Measurements from ENCODE around the gene COL20A1. TPM values are rescaled to one million over a fixed set of nuclear protein-coding genes. Genes with fewer than 3 reads are reported as not detected.
A peak's percentile ranks its signal among the peaks of the same experiment; 100 is the strongest.
"Not testable (repeated sequence)": the region's sequence is repeated elsewhere in the genome, so short reads cannot be mapped to it uniquely, and the experiment has no call there.

COL20A1 gene
- total RNA-seq, 4 donors from 2014 or later = not detected

- H3K4me3 ChIP-seq (ENCODE audit: low read depth, poor library complexity, severe bottlenecking) = no peak overlapping the region
- intact Hi-C loops (cut with DNase I; ENCODE audit: low total_unique reads) = no loop called here
- WGBS, 2 donors = 77 to 82% methylated on average over 10 to 11 of the region's 11 CpGs
- no peak for DNase-seq (ENCODE audit: low spot score in 2 of 2)
- no peak for TF ChIP-seq POLR2A (IDR thresholded peaks at IDR 0.05)
- no peak for TF ChIP-seq CTCF (IDR thresholded peaks at IDR 0.05)
These were observed 86.3 kb downstream of the COL20A1 start for GRCh38 chr20:63379296-63379695.

- WGBS, 2 donors = 75 to 77% methylated on average over 9 of the region's 9 CpGs
- not testable (repeated sequence) for DNase-seq (ENCODE audit: low spot score in 2 of 2); H3K4me3 ChIP-seq (ENCODE audit: low read depth, poor library complexity, severe bottlenecking)
- intact Hi-C loops (cut with DNase I; ENCODE audit: low total_unique reads) = loop anchor here (10.0 kb wide), 1 partner anchor 65 kb away; no protein-coding TSS in a partner anchor
These were observed 86.9 kb downstream of the COL20A1 start for GRCh38 chr20:63379872-63380271.

GRCh38 chr20:63380346-63380870 is 87.4 kb downstream of the COL20A1 start:
- DNase-seq (ENCODE audit: low spot score in 2 of 2) = no peak
- 69 to 80% methylated on average over 11 to 21 of the region's 21 CpGs for WGBS, 2 donors
- TF ChIP-seq POLR2A (IDR thresholded peaks at IDR 0.05) (no peak), CTCF (IDR thresholded peaks at IDR 0.05) (no peak)
- H3K4me3 ChIP-seq (ENCODE audit: low read depth, poor library complexity, severe bottlenecking) = no peak overlapping the region
- intact Hi-C loops (cut with DNase I; ENCODE audit: low total_unique reads) = loop anchor here (10.0 kb wide), 1 partner anchor 66 kb away; no protein-coding TSS in a partner anchor

- intact Hi-C loops (cut with DNase I; ENCODE audit: low total_unique reads) = loop anchor here (10.0 kb wide), 1 partner anchor 67 kb away; no protein-coding TSS in a partner anchor
- no peak for DNase-seq (ENCODE audit: low spot score in 2 of 2)
- 21 to 22% methylated on average over 14 to 22 of the region's 22 CpGs for WGBS, 2 donors
- H3K4me3 ChIP-seq (ENCODE audit: low read depth, poor library complexity, severe bottlenecking) = no peak overlapping the region
- TF ChIP-seq CTCF (IDR thresholded peaks at IDR 0.05) = peak in 1 of 3 donors; percentile 57
- no peak for TF ChIP-seq POLR2A (IDR thresholded peaks at IDR 0.05)
These were observed 88.9 kb downstream of the COL20A1 start for GRCh38 chr20:63381781-63382431.

GRCh38 chr20:63382551-63383300 is 89.7 kb downstream of the COL20A1 start:
- DNase-seq (ENCODE audit: low spot score in 2 of 2) = no peak
- 60 to 61% methylated on average over 16 to 17 of the region's 17 CpGs for WGBS, 2 donors
- H3K4me3 ChIP-seq (ENCODE audit: low read depth, poor library complexity, severe bottlenecking) = no peak overlapping the region
- TF ChIP-seq CTCF (IDR thresholded peaks at IDR 0.05) = no peak
- TF ChIP-seq POLR2A (IDR thresholded peaks at IDR 0.05) = no peak
- intact Hi-C loops (cut with DNase I; ENCODE audit: low total_unique reads) = loop anchor here (10.0 kb wide), 1 partner anchor 68 kb away; no protein-coding TSS in a partner anchor

- DNase-seq (ENCODE audit: low spot score in 2 of 2) = no peak
These were observed 90.6 kb downstream of the COL20A1 start for GRCh38 chr20:63383556-63383955.

More at GRCh38 chr20:63383556-63383955, 90.6 kb downstream of the COL20A1 start:
- 50 to 68% methylated on average over 11 of the region's 11 CpGs for WGBS, 2 donors
- TF ChIP-seq CTCF (IDR thresholded peaks at IDR 0.05) (no peak), POLR2A (IDR thresholded peaks at IDR 0.05) (no peak)
- intact Hi-C loops (cut with DNase I; ENCODE audit: low total_unique reads) = loop anchor here (10.0 kb wide), 1 partner anchor 69 kb away; no protein-coding TSS in a partner anchor
- H3K4me3 ChIP-seq (ENCODE audit: low read depth, poor library complexity, severe bottlenecking) = no peak overlapping the region
